ENCODE results near the gene COX8A. TPM values are rescaled to one million over a fixed set of nuclear protein-coding genes. Genes with fewer than 3 reads are reported as not detected.

The COX8A gene
- 209 and 390 TPM in 2 replicates for total RNA-seq

GRCh38 chr11:63974259-63975143 is at the start of gene COX8A:
TSS of gene COX8A (plus strand) at chr11:63974620. CDS start at chr11:63974681, 61 bp downstream.

GRCh38 chr11:63938479-63939396 is 35.7 kb upstream of the COX8A start, which contains the start of gene NAA40:
TSS of gene NAA40 (plus strand) at chr11:63939002. CDS start at chr11:63939097, 95 bp downstream.

GRCh38 chr11:63986156-63986931 is 11.9 kb downstream of the COX8A start, which contains the start of gene OTUB1:
TSS of gene OTUB1 (plus strand) at chr11:63986438. CDS start at chr11:63986457, 19 bp downstream.

Other genes with a start within 250 kb of the COX8A start
- 12.3 and 20.4 TPM in 2 replicates for gene ZFTA, start 205.8 kb upstream of the COX8A start, total RNA-seq
- gene SPINDOC, start 161.2 kb upstream of the COX8A start, total RNA-seq = 15.6 and 17.2 TPM in 2 replicates
- 8.4 and 9.0 TPM in 2 replicates for gene MARK2, start 135.5 kb upstream of the COX8A start, total RNA-seq
- 0.46 and 0.65 TPM in 2 replicates for gene RCOR2, start 57.5 kb upstream of the COX8A start, total RNA-seq
- 10.1 and 10.9 TPM in 2 replicates for gene NAA40, start 35.6 kb upstream of the COX8A start, total RNA-seq
- 59.4 and 72.8 TPM in 2 replicates for gene OTUB1, start 11.8 kb downstream of the COX8A start, total RNA-seq
- gene FLRT1, start 61.3 kb downstream of the COX8A start, total RNA-seq = not detected in 2 replicates
- gene MACROD1, start 191.5 kb downstream of the COX8A start, total RNA-seq = 17.5 and 32.5 TPM in 2 replicates
- 212 and 226 TPM in 2 replicates for gene STIP1, start 211.6 kb downstream of the COX8A start, total RNA-seq
- gene FERMT3, start 232.1 kb downstream of the COX8A start, total RNA-seq = 8.1 and 22.2 TPM in 2 replicates

All from epithelial cell of umbilical artery (primary cell).